SK-N-MC (cell line): ENCODE results near the gene PRKG1.

ENCODE experiments used
- EZH2 ChIP-seq: fragments of 200-600 bp; sonication (generic); IDR thresholded peaks from one replicate; pipeline ENCODE4 v1.6.1; 2017; ENCODE audit warnings: antibody characterized with exemption
- FOXP2 ChIP-seq: optimal IDR thresholded peaks from 2 replicates; pipeline ENCODE3; 2011; ENCODE audit warnings: mild to moderate bottlenecking, moderate library complexity; ENCODE audit not compliant: insufficient read depth; ENCODE audit errors: extremely low read length, control extremely low read depth
- POLR2AphosphoS5 ChIP-seq: IDR thresholded peaks from 2 replicates; pipeline ENCODE4 v1.6.1; 2012; ENCODE audit warnings: mild to moderate bottlenecking, low read depth, low read length, borderline replicate concordance

- TF ChIP-seq POLR2AphosphoS5 = no peak
- no peak for TF ChIP-seq EZH2
- no peak for TF ChIP-seq FOXP2
Measured at GRCh38 chr10:52129410-52130178, 1055.3 kb downstream of the PRKG1 start.
